Liver (tissue), 9 donors: ENCODE results near the gene AP3M1. TPM values are rescaled to one million over a fixed set of nuclear protein-coding genes. Genes with fewer than 3 reads are reported as not detected.

Experiments used
- DNase-seq: peaks from one replicate; pipeline ENCODE4 v3.0.0-alpha.2; 2017; ENCODE audit warnings: low spot score
- H3K27ac ChIP-seq, 2 donors: one replicate each; pipeline ENCODE4 v1.7.0; 2013; ENCODE audit warnings: inconsistent platforms in 2 of 2, low read length in 2 of 2, control low read depth in 1 of 2, low read depth in 1 of 2, mild to moderate bottlenecking in 1 of 2
- H3K27me3 ChIP-seq, 4 donors: one replicate each; pipeline versions ENCODE4 v1.6.1 to v1.7.0; 2013; ENCODE audit warnings: low read length in 3 of 4, inconsistent platforms in 1 of 4, mild to moderate bottlenecking in 1 of 4, moderate library complexity in 1 of 4; ENCODE audit not compliant: control insufficient read depth in 4 of 4, insufficient read depth in 4 of 4
- H3K36me3 ChIP-seq, 4 donors: one replicate each; pipeline versions ENCODE4 v1.6.1 to v1.7.0; 2013; ENCODE audit warnings: low read length in 3 of 4, mild to moderate bottlenecking in 3 of 4, low read depth in 1 of 4, moderate library complexity in 1 of 4; ENCODE audit not compliant: control insufficient read depth in 4 of 4, insufficient read depth in 3 of 4
- H3K4me1 ChIP-seq, 4 donors: one replicate each; pipeline versions ENCODE4 v1.6.1 to v1.7.0; 2013; ENCODE audit warnings: low read length in 3 of 4, mild to moderate bottlenecking in 3 of 4, moderate library complexity in 1 of 4; ENCODE audit not compliant: control insufficient read depth in 4 of 4, insufficient read depth in 4 of 4
- H3K4me3 ChIP-seq, 3 donors: one replicate each; pipeline versions ENCODE4 v1.6.1 to v1.7.0; 2013; ENCODE audit warnings: low read length in 3 of 3, control low read depth in 1 of 3, low read depth in 1 of 3, mild to moderate bottlenecking in 1 of 3
- H3K9ac ChIP-seq, 2 donors: one replicate each; pipeline ENCODE4 v1.7.0; 2013; ENCODE audit warnings: low read length in 2 of 2, mild to moderate bottlenecking in 2 of 2, moderate library complexity in 2 of 2, control low read depth in 1 of 2, low read depth in 1 of 2
- H3K9me3 ChIP-seq, 4 donors: one replicate each; pipeline versions ENCODE4 v1.6.1 to v1.7.0; 2013; ENCODE audit warnings: low read length in 3 of 4; ENCODE audit not compliant: control insufficient read depth in 4 of 4
- EGR1 ChIP-seq, 2 donors: IDR thresholded peaks; 2 replicates each; pipeline ENCODE4 v1.6.1; 2016 to 2018; ENCODE audit warnings: antibody characterized with exemption in 2 of 2, low read depth in 2 of 2
- FOXA1 ChIP-seq: IDR thresholded peaks from 2 replicates; pipeline ENCODE4 v1.6.1; 2016; ENCODE audit warnings: antibody characterized with exemption
- FOXA2 ChIP-seq: IDR thresholded peaks from 2 replicates; pipeline ENCODE4 v1.6.1; 2016; ENCODE audit warnings: antibody characterized with exemption
- GABPA ChIP-seq, 2 donors: IDR thresholded peaks in 1 of 2; conservative IDR thresholded peaks in 1 of 2; 2 replicates each; pipeline ENCODE4 v1.6.1; 2016; ENCODE audit warnings: antibody characterized with exemption in 2 of 2, mild to moderate bottlenecking in 1 of 2, moderate library complexity in 1 of 2
- HNF4A ChIP-seq, 2 donors: conservative IDR thresholded peaks; 2 replicates each; pipeline ENCODE4 v1.6.1; 2016; ENCODE audit warnings: antibody characterized with exemption in 2 of 2, mild to moderate bottlenecking in 2 of 2
- HNF4G ChIP-seq: IDR thresholded peaks from 2 replicates; pipeline ENCODE4 v1.6.1; 2016; ENCODE audit warnings: antibody characterized with exemption
- JUND ChIP-seq, 2 donors: IDR thresholded peaks; 2 replicates each; pipeline ENCODE4 v1.6.1; 2016; ENCODE audit warnings: antibody characterized with exemption in 2 of 2
- NR2F2 ChIP-seq: IDR thresholded peaks from 2 replicates; pipeline ENCODE4 v1.6.1; 2016; ENCODE audit warnings: antibody characterized with exemption
- RAD21 ChIP-seq, 2 donors: IDR thresholded peaks; 2 replicates each; pipeline ENCODE4 v1.6.1; 2016; ENCODE audit warnings: antibody characterized with exemption in 2 of 2, mild to moderate bottlenecking in 2 of 2
- RXRA ChIP-seq, 2 donors: IDR thresholded peaks; 2 replicates each; pipeline ENCODE4 v1.6.1; 2017 to 2018; ENCODE audit warnings: antibody characterized with exemption in 2 of 2, mild to moderate bottlenecking in 1 of 2
- SP1 ChIP-seq: IDR thresholded peaks from 2 replicates; pipeline ENCODE4 v1.6.1; 2018; ENCODE audit warnings: antibody characterized with exemption, mild to moderate bottlenecking
- TAF1 ChIP-seq: conservative IDR thresholded peaks from 2 replicates; pipeline ENCODE4 v1.6.1; 2016; ENCODE audit warnings: antibody characterized with exemption, mild to moderate bottlenecking
- YY1 ChIP-seq: IDR thresholded peaks from 2 replicates; pipeline ENCODE4 v1.6.1; 2016; ENCODE audit warnings: antibody characterized with exemption, mild to moderate bottlenecking
- WGBS: extraction: QIAGEN DNeasy Blood & Tissue Kit; methylation state at CpG from one replicate; pipeline ENCODE4 v1.1.7; 2013; 5-methylcytosine and 5-hydroxymethylcytosine counted together
- polyA plus RNA-seq, 2 donors: library from polyadenylated mRNA; stranded (reverse) in 1 of 2; unstranded in 1 of 2; fragments of 200-250 nt in 1 of 2; fragments of >200 nt in 1 of 2; fragmentation: Nextera tagmentation in 1 of 2; extraction: Ambion mirVana in 1 of 2; gene quantifications; one replicate each; pipeline versions ENCODE4 v1.2.1 to v1.2.3, GENCODE V29; 2013 to 2015
- total RNA-seq, 2 donors: library from RNA; depleted of rRNA; stranded (reverse); fragments of >200 nt; gene quantifications; one replicate each; pipeline ENCODE4 v1.2.3, GENCODE V29; 2014
- TF ChIP-seq, protein P1 (sequence below): fragments of 150-350 bp; IDR thresholded peaks from 2 replicates; pipeline ENCODE4 v1.5.1; 2017; ENCODE audit warnings: improper control_type of control experiment, low read depth, low read length; ENCODE audit not compliant: missing input control
- TF ChIP-seq, protein P2 (sequence below): IDR thresholded peaks from 2 replicates; pipeline ENCODE4 v1.6.1; 2016; ENCODE audit warnings: antibody characterized with exemption
- TF ChIP-seq, protein P3 (sequence below): IDR thresholded peaks from 2 replicates; pipeline ENCODE4 v1.6.1; 2016; ENCODE audit warnings: antibody characterized with exemption, mild to moderate bottlenecking
- TF ChIP-seq, protein P4 (sequence below): IDR thresholded peaks from 2 replicates; pipeline ENCODE4 v1.6.1; 2016; ENCODE audit warnings: antibody characterized with exemption
- TF ChIP-seq, protein P5 (sequence below): IDR thresholded peaks from 2 replicates; pipeline ENCODE4 v1.6.1; 2016; ENCODE audit warnings: antibody characterized with exemption
- donor health status: healthy.
- donor health status: healthy.
- donor health status: healthy.
- donor health status: healthy.
- donor health status: healthy.

The AP3M1 gene
- total and polyA plus RNA-seq, 4 donors, result 7.5 to 24.8 (median 16.6) TPM

DNA sequence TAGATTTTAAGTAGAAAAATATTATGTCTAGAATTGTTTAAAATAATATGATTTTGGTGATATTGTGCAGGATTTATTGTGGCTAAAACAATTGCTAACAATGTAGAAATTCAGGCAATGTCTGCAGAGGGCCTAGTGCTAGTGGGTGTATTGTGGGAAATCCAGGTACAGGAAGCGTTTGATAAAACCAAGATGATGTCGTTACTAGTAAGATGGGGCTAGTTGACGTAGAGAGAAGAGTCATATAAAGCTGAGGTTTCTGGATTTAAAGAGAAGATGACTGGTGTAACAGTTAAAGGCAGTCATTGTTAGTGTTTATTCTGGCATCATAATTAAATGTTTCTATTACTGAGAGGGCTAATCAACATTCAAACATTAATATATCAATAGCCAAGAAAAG, 43.9 kb upstream of the AP3M1 start:
- no peak for TF ChIP-seq FOXA2
- no peak for TF ChIP-seq JUND (IDR thresholded peaks at IDR 0.05)
- TF ChIP-seq, protein P1, sequence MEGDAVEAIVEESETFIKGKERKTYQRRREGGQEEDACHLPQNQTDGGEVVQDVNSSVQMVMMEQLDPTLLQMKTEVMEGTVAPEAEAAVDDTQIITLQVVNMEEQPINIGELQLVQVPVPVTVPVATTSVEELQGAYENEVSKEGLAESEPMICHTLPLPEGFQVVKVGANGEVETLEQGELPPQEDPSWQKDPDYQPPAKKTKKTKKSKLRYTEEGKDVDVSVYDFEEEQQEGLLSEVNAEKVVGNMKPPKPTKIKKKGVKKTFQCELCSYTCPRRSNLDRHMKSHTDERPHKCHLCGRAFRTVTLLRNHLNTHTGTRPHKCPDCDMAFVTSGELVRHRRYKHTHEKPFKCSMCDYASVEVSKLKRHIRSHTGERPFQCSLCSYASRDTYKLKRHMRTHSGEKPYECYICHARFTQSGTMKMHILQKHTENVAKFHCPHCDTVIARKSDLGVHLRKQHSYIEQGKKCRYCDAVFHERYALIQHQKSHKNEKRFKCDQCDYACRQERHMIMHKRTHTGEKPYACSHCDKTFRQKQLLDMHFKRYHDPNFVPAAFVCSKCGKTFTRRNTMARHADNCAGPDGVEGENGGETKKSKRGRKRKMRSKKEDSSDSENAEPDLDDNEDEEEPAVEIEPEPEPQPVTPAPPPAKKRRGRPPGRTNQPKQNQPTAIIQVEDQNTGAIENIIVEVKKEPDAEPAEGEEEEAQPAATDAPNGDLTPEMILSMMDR, result no peak
- no peak for TF ChIP-seq FOXA1
- no peak for TF ChIP-seq YY1
- TF ChIP-seq TAF1, result no peak
- TF ChIP-seq, protein P2, sequence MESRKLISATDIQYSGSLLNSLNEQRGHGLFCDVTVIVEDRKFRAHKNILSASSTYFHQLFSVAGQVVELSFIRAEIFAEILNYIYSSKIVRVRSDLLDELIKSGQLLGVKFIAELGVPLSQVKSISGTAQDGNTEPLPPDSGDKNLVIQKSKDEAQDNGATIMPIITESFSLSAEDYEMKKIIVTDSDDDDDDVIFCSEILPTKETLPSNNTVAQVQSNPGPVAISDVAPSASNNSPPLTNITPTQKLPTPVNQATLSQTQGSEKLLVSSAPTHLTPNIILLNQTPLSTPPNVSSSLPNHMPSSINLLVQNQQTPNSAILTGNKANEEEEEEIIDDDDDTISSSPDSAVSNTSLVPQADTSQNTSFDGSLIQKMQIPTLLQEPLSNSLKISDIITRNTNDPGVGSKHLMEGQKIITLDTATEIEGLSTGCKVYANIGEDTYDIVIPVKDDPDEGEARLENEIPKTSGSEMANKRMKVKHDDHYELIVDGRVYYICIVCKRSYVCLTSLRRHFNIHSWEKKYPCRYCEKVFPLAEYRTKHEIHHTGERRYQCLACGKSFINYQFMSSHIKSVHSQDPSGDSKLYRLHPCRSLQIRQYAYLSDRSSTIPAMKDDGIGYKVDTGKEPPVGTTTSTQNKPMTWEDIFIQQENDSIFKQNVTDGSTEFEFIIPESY, result no peak
- TF ChIP-seq GABPA (IDR thresholded peaks at IDR 0.05 in 1 of 2, conservative IDR thresholded peaks at IDR 0.05 in 1 of 2), result no peak
- no peak for TF ChIP-seq RXRA (IDR thresholded peaks at IDR 0.05)
- no peak for TF ChIP-seq EGR1 (IDR thresholded peaks at IDR 0.05; ENCODE audit: low read depth in 2 of 2)
- peaks cover 4 to 15% (median 11%) of the 10 kb centered on the region in 4 donors for H3K4me1 ChIP-seq
- whole genome bisulfite sequencing, result 86% methylated on average over 3 of the region's 3 CpGs

DNA sequence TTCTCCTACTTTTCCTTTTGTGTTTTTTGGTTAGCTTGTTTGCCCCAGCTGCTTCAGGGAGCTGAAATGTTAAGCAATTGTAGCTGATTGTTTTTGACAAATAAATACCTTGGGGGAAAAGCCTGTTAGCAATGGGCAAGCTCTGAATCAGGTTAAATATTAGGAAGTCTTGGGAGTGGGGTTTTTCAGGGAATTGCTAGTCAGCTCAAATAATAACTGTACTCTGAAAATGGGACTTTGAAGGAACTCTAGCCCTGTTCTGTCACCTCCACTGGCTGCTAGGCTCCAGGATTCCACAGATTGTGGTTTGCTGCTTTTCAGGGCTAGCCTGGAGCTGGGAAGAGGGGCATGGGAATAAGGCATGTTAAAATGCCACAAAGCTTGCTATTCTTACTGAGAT, 39.9 kb upstream of the AP3M1 start:
- Histone ChIP-seq H3K4me1 (peaks cover 4 to 25% (median 13%) of the 10 kb centered on the region in 4 donors), H3K9ac (peak overlapping the region in 1 of 2 donors; percentile 29), H3K36me3 (no peaks in the 10 kb centered on the region), H3K4me3 (peak overlapping the region; percentile 8 to 26 (median 20)), H3K27me3 (no peaks in the 10 kb centered on the region), H3K9me3 (no peaks in the 10 kb centered on the region), H3K27ac (peak overlapping the region; percentile 86 to 90)
- TF ChIP-seq, protein P3, sequence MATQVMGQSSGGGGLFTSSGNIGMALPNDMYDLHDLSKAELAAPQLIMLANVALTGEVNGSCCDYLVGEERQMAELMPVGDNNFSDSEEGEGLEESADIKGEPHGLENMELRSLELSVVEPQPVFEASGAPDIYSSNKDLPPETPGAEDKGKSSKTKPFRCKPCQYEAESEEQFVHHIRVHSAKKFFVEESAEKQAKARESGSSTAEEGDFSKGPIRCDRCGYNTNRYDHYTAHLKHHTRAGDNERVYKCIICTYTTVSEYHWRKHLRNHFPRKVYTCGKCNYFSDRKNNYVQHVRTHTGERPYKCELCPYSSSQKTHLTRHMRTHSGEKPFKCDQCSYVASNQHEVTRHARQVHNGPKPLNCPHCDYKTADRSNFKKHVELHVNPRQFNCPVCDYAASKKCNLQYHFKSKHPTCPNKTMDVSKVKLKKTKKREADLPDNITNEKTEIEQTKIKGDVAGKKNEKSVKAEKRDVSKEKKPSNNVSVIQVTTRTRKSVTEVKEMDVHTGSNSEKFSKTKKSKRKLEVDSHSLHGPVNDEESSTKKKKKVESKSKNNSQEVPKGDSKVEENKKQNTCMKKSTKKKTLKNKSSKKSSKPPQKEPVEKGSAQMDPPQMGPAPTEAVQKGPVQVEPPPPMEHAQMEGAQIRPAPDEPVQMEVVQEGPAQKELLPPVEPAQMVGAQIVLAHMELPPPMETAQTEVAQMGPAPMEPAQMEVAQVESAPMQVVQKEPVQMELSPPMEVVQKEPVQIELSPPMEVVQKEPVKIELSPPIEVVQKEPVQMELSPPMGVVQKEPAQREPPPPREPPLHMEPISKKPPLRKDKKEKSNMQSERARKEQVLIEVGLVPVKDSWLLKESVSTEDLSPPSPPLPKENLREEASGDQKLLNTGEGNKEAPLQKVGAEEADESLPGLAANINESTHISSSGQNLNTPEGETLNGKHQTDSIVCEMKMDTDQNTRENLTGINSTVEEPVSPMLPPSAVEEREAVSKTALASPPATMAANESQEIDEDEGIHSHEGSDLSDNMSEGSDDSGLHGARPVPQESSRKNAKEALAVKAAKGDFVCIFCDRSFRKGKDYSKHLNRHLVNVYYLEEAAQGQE, result no peak
- no peak for TF ChIP-seq NR2F2
- TF ChIP-seq, protein P2, result no peak
- TF ChIP-seq TAF1, result no peak
- no peak for TF ChIP-seq JUND (IDR thresholded peaks at IDR 0.05)
- TF ChIP-seq HNF4A (conservative IDR thresholded peaks at IDR 0.05), result no peak
- no peak for TF ChIP-seq RAD21 (IDR thresholded peaks at IDR 0.05)
- no peak for TF ChIP-seq FOXA2
- no peak for TF ChIP-seq YY1
- no peak for TF ChIP-seq HNF4G
- TF ChIP-seq GABPA (IDR thresholded peaks at IDR 0.05 in 1 of 2, conservative IDR thresholded peaks at IDR 0.05 in 1 of 2), result no peak
- no peak for TF ChIP-seq FOXA1
- no peak for TF ChIP-seq RXRA (IDR thresholded peaks at IDR 0.05)
- TF ChIP-seq EGR1 (IDR thresholded peaks at IDR 0.05; ENCODE audit: low read depth in 2 of 2), result no peak
- TF ChIP-seq, protein P1, result no peak
- TF ChIP-seq, protein P4, sequence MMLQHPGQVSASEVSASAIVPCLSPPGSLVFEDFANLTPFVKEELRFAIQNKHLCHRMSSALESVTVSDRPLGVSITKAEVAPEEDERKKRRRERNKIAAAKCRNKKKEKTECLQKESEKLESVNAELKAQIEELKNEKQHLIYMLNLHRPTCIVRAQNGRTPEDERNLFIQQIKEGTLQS, result no peak
- TF ChIP-seq SP1, result no peak
- TF ChIP-seq, protein P5, sequence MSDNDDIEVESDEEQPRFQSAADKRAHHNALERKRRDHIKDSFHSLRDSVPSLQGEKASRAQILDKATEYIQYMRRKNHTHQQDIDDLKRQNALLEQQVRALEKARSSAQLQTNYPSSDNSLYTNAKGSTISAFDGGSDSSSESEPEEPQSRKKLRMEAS, result no peak
- no peak for DNase-seq

More for the DNA sequence above, 43.9 kb upstream of the AP3M1 start:
- Histone ChIP-seq H3K36me3 (no peaks in the 10 kb centered on the region), H3K9ac (no peak overlapping the region), H3K9me3 (no peaks in the 10 kb centered on the region), H3K27me3 (no peaks in the 10 kb centered on the region), H3K27ac (no peak overlapping the region), H3K4me3 (no peak overlapping the region)
- DNase-seq, result no peak
